Panc1 (cell line): ENCODE measurements around the gene VWA8. TPM values are rescaled to one million over a fixed set of nuclear protein-coding genes. Genes with fewer than 3 reads are reported as not detected.
"Not testable (repeated sequence)": the region's sequence is repeated elsewhere in the genome, so short reads cannot be mapped to it uniquely, and the experiment has no call there.

Source experiments
- ATAC-seq: fragments of 200-7000 bp; cut with Tn5 transposase; 2 replicates; pipeline ENCODE4 v1.9.1; 2020; ENCODE audit warnings: mild to moderate bottlenecking, moderate library complexity
- BruUV-seq: library from RNA; stranded (reverse); fragments of 400-500 nt; replicated peaks from 2 replicates; lab custom pipeline; 2021; lab: Mats Ljungman, UMichigan
- CTCF ChIA-PET: fragments of 300-600 bp; sonication (Branson Sonifier 250); formaldehyde crosslinking; loops from one replicate; lab custom pipeline; 2022; ENCODE audit warnings: antibody characterized with exemption; lab: Charles Lee
- POLR2A ChIA-PET: fragments of 300-600 bp; sonication (Branson Sonifier 250); formaldehyde crosslinking; loops from one replicate; lab custom pipeline; 2022; ENCODE audit warnings: antibody characterized with exemption; lab: Charles Lee
- DNase-seq: peaks from one replicate; pipeline ENCODE4 v3.0.0-alpha.2; 2010; ENCODE audit warnings: low read depth, low spot score
- H3K27ac ChIP-seq: 2 replicates; pipeline ENCODE4 v1.5.1; 2011; ENCODE audit warnings: mild to moderate bottlenecking, low read length, inconsistent platforms
- H3K27me3 ChIP-seq: fragments of 200-500 bp; sonication (Bioruptor generic); 2 replicates; pipeline ENCODE4 v1.6.0; 2014; ENCODE audit warnings: low read length, inconsistent platforms; ENCODE audit not compliant: control insufficient read depth, insufficient read depth
- H3K36me3 ChIP-seq: fragments of 200-500 bp; sonication (Bioruptor generic); 2 replicates; pipeline ENCODE4 v1.5.1; 2014; ENCODE audit warnings: inconsistent platforms, mild to moderate bottlenecking, low read length, moderate library complexity; ENCODE audit not compliant: control insufficient read depth, insufficient read depth
- H3K4me1 ChIP-seq: 2 replicates; pipeline ENCODE4 v1.5.1; 2011; ENCODE audit warnings: inconsistent platforms, mild to moderate bottlenecking, low read length, moderate library complexity; ENCODE audit not compliant: control insufficient read depth, insufficient read depth
- H3K4me3 ChIP-seq, 2 experiments: 2 replicates each; pipeline ENCODE4 v1.5.1; 2011 to 2012; ENCODE audit warnings: low read depth in 2 of 2, low read length in 2 of 2, mild to moderate bottlenecking in 2 of 2, inconsistent platforms in 1 of 2, moderate library complexity in 1 of 2
- H3K9me3 ChIP-seq: fragments of 200-500 bp; sonication (Bioruptor generic); 2 replicates; pipeline ENCODE4 v1.5.1; 2014; ENCODE audit warnings: low read depth, mild to moderate bottlenecking, inconsistent platforms, low read length, moderate library complexity; ENCODE audit not compliant: control insufficient read depth, insufficient read depth
- POLR2AphosphoS5 ChIP-seq: IDR thresholded peaks from 2 replicates; pipeline ENCODE4 v1.6.1; 2012; ENCODE audit warnings: mild to moderate bottlenecking, low read depth, low read length, moderate library complexity
- TCF7L2 ChIP-seq: IDR thresholded peaks from 2 replicates; pipeline ENCODE4 v1.6.1; 2011; ENCODE audit warnings: mild to moderate bottlenecking, low read depth, low read length, inconsistent platforms
- in situ Hi-C: cut with HindIII; loops from 2 replicates; pipeline ENCODE4 v1.10.0; 2016; ENCODE audit warnings: low sequenced_read_pairs, low pct_unique_long_range_greater_than_20kb
- intact Hi-C: fragments of 100-400 bp; cut with micrococcal nuclease; formaldehyde crosslinking; loops from one replicate; pipeline ENCODE4 v1.10.0; 2022; ENCODE audit not compliant: unreplicated experiment
- total RNA-seq: library from RNA; stranded (reverse); gene quantifications from one replicate; pipeline ENCODE4 v1.2.1, GENCODE V29; 2021; ENCODE audit not compliant: unreplicated experiment
- TF ChIP-seq, protein P1 (sequence below): fragments of 450-650 bp; IDR thresholded peaks from 2 replicates; pipeline ENCODE4 v1.5.1; 2017; ENCODE audit warnings: mild to moderate bottlenecking

Gene VWA8
- total RNA-seq, 1 experiment from 2014 or later: 11.2 TPM

- in situ Hi-C loops (no loop called here), intact Hi-C loops (loop anchor here (5.0 to 10.0 kb wide), 2 partner anchors 192 to 265 kb away; partner anchors contain the start of gene RGCC)
- peaks cover 33% of the 10 kb centered on the region for H3K4me1 ChIP-seq
- DNase-seq (no peak), ATAC-seq (no peak)
- no peak for TF ChIP-seq POLR2AphosphoS5
- TF ChIP-seq, protein P1, sequence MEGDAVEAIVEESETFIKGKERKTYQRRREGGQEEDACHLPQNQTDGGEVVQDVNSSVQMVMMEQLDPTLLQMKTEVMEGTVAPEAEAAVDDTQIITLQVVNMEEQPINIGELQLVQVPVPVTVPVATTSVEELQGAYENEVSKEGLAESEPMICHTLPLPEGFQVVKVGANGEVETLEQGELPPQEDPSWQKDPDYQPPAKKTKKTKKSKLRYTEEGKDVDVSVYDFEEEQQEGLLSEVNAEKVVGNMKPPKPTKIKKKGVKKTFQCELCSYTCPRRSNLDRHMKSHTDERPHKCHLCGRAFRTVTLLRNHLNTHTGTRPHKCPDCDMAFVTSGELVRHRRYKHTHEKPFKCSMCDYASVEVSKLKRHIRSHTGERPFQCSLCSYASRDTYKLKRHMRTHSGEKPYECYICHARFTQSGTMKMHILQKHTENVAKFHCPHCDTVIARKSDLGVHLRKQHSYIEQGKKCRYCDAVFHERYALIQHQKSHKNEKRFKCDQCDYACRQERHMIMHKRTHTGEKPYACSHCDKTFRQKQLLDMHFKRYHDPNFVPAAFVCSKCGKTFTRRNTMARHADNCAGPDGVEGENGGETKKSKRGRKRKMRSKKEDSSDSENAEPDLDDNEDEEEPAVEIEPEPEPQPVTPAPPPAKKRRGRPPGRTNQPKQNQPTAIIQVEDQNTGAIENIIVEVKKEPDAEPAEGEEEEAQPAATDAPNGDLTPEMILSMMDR: peak; percentile 37
- no peaks in the 10 kb centered on the region for H3K9me3 ChIP-seq
- ChIA-PET CTCF (no interaction called here), POLR2A (no interaction called here)
- BruUV-seq: no TSS peak
- H3K36me3 ChIP-seq: no peaks in the 10 kb centered on the region
- peak overlapping the region; percentile 89 for H3K27ac ChIP-seq
- no peaks in the 10 kb centered on the region for H3K27me3 ChIP-seq
- H3K4me3 ChIP-seq: no peak overlapping the region
These were observed 311.2 kb downstream of the VWA8 start for GRCh38 chr13:41649659-41650058.

- Histone ChIP-seq H3K36me3 (no peaks in the 10 kb centered on the region), H3K27me3 (no peaks in the 10 kb centered on the region), H3K9me3 (no peaks in the 10 kb centered on the region), H3K4me1 (peaks cover 33% of the 10 kb centered on the region), H3K27ac (peak overlapping the region; percentile 89), H3K4me3 (no peak overlapping the region; a peak in 1 of 4 replicates)
- no TSS peak for BruUV-seq
- ATAC-seq (peak; percentile 96), DNase-seq (peak; percentile 48)
- ChIA-PET CTCF (no interaction called here), POLR2A (interaction anchor here (0.6 kb wide), 1 partner anchor 257 kb away, joined by 3 read pairs; no protein-coding TSS in a partner anchor)
- TF ChIP-seq, protein P1: no peak
- TF ChIP-seq TCF7L2 (peak; percentile 99), POLR2AphosphoS5 (peak; percentile 67; the same call in 1 of the 2 replicates)
- intact Hi-C loops (no loop called here), in situ Hi-C loops (no loop called here)
These were observed 312.5 kb downstream of the VWA8 start for GRCh38 chr13:41648314-41648935.

GRCh38 chr13:41647699-41648313 is 313.1 kb downstream of the VWA8 start:
- not testable (repeated sequence) for BruUV-seq

More at GRCh38 chr13:41647699-41648313, 313.1 kb downstream of the VWA8 start:
- H3K27me3 ChIP-seq, H3K9me3 ChIP-seq, H3K36me3 ChIP-seq, in situ Hi-C loops, DNase-seq, intact Hi-C loops: not testable (repeated sequence)
- peak overlapping the region in 1 of 2 experiments; percentile 26; a peak in 1 of 4 replicates for H3K4me3 ChIP-seq
- ATAC-seq: peak; percentile 70
- ChIA-PET CTCF (interaction anchor here (0.6 kb wide), 1 partner anchor 1159 kb away, joined by 3 read pairs; no protein-coding TSS in a partner anchor), POLR2A (interaction anchor here (0.6 kb wide), 1 partner anchor 257 kb away, joined by 3 read pairs; no protein-coding TSS in a partner anchor)
- H3K4me1 ChIP-seq: peaks cover 33% of the 10 kb centered on the region
- H3K27ac ChIP-seq: peak overlapping the region; percentile 89
